ENCODE data around the gene HDHD5.
A peak's percentile ranks its signal among the peaks of the same experiment; 100 is the strongest.

HDHD5 gene

DNA sequence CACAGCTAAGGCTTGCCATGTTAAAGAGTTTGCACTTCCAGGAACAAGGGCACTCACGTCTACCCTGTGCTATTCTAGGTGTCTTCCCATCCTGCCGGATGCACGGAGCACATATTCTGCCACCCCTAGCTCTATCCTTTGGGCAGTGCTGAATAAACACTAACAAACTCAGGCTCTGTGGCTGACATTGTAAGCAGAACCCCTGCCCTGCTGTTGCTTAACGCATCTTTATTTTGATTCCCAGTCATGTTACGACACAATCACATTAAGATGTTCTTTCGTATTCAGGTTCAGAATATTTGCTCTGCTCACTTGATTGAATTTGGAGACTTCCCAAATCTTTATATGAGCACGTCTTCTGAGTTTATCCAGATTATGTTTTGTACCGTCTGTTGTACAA, 3.7 kb upstream of the HDHD5 start (continued):
- TF ChIP-seq ZFP3 (CRISPR knock-in tag; IDR thresholded peaks at IDR 0.05) = no peak
- no peak for TF ChIP-seq CSRNP3 (CRISPR knock-in tag; IDR thresholded peaks at IDR 0.05)
- TF ChIP-seq ESRRG (CRISPR knock-in tag; IDR thresholded peaks at IDR 0.05) = no peak
- TF ChIP-seq ISL1 (CRISPR knock-in tag; IDR thresholded peaks at IDR 0.05) = no peak

DNA sequence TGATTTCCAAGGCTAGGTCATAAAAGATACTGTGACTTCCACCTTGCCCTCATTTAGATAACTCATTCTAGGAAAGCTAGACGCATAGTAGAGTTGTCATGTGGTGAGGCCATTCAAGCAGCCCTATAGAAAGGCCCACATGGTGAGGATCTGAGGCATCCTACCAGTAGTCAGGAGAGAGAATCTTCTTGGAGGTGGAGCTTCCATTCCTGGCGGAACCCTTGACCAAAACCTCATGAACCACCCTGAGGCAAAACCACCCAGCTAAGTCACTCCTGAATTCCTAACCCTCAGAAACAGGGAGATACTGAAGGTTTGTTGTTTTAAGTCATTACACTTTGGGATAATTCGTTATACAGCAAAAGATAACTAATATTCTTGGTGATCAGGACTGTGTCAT, 2.9 kb upstream of the HDHD5 start:
- TF ChIP-seq PPARA (CRISPR knock-in tag; IDR thresholded peaks at IDR 0.05; ENCODE audit: borderline replicate concordance) (no peak), CSDC2 (CRISPR knock-in tag; IDR thresholded peaks at IDR 0.05) (no peak), TCF4 (CRISPR knock-in tag; IDR thresholded peaks at IDR 0.05; ENCODE audit: borderline replicate concordance) (no peak), ZC3H10 (CRISPR knock-in tag; IDR thresholded peaks at IDR 0.05) (no peak), SNAI2 (CRISPR knock-in tag; IDR thresholded peaks at IDR 0.05) (no peak), ZNF8 (CRISPR knock-in tag; IDR thresholded peaks at IDR 0.05) (no peak), ISL1 (CRISPR knock-in tag; IDR thresholded peaks at IDR 0.05) (no peak), ZNF70 (CRISPR knock-in tag; IDR thresholded peaks at IDR 0.05) (no peak), OSR1 (CRISPR knock-in tag; IDR thresholded peaks at IDR 0.05) (no peak), POU6F1 (CRISPR knock-in tag; IDR thresholded peaks at IDR 0.05; ENCODE audit: borderline replicate concordance, low read depth) (no peak), GLIS3 (CRISPR knock-in tag; IDR thresholded peaks at IDR 0.05) (no peak), PATZ1 (CRISPR knock-in tag; IDR thresholded peaks at IDR 0.05; ENCODE audit: borderline replicate concordance) (no peak)
- ATAC-seq = no peak

DNA sequence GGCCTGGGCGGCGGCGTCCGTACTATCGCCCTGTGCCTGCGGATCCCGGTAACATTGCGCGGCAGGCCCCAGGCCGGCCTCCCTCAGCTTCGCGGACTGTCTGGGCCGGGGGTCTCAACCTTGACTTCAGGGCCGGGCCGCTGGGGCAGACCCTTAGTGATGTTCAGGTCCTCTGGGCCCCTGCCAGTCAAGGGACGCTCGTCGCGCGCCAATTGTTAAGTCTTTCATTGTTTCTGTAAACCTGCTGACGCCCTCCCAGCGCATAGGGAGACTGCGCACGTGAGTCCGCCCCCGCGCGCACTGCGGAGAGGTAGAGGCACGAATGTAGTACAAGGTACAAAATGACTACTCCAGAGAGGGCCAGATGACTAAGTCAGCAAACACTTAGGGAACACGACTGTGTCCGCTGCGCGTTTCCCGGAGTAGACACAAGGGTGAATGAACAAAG, 451 bp upstream of the HDHD5 start:
- peak; percentile 56 for ATAC-seq
- TF ChIP-seq SNAI2 (CRISPR knock-in tag; IDR thresholded peaks at IDR 0.05) (no peak), ZNF8 (CRISPR knock-in tag; IDR thresholded peaks at IDR 0.05) (no peak), GLIS3 (CRISPR knock-in tag; IDR thresholded peaks at IDR 0.05) (no peak), ZFP3 (CRISPR knock-in tag; IDR thresholded peaks at IDR 0.05) (no peak), CSRNP3 (CRISPR knock-in tag; IDR thresholded peaks at IDR 0.05) (no peak), PATZ1 (CRISPR knock-in tag; IDR thresholded peaks at IDR 0.05; ENCODE audit: borderline replicate concordance) (no peak), ZNF565 (CRISPR knock-in tag; conservative IDR thresholded peaks at IDR 0.05; ENCODE audit: low read depth) (no peak), RARB (CRISPR knock-in tag; IDR thresholded peaks at IDR 0.05) (no peak)

DNA sequence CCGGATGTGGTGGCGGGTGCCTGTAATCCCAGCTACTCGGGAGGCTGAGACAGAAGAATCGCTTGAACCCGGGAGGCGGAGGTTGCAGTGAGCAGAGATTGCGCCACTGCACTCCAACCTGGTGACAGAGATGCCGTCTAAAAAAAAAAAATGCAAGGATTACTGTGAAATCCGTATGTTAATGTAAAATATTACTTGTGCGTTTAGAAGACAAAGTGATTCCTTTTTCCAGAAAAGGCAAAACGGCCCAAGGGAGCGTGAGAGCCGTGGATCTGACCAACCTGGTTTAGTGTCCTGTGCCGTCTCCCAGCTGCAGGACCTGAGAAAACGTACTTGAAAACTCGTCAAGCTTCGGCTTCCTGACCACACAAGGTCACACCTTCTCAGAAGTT, 905 bp downstream of the HDHD5 start:
- TF ChIP-seq ZNF8 (CRISPR knock-in tag; IDR thresholded peaks at IDR 0.05) (no peak), ZNF70 (CRISPR knock-in tag; IDR thresholded peaks at IDR 0.05) (no peak), PPARA (CRISPR knock-in tag; IDR thresholded peaks at IDR 0.05; ENCODE audit: borderline replicate concordance) (no peak), ZFP3 (CRISPR knock-in tag; IDR thresholded peaks at IDR 0.05) (no peak), TSHZ2 (CRISPR knock-in tag; IDR thresholded peaks at IDR 0.05) (no peak), RARB (CRISPR knock-in tag; IDR thresholded peaks at IDR 0.05) (no peak), ZNF565 (CRISPR knock-in tag; conservative IDR thresholded peaks at IDR 0.05; ENCODE audit: low read depth) (no peak), PATZ1 (CRISPR knock-in tag; IDR thresholded peaks at IDR 0.05; ENCODE audit: borderline replicate concordance) (no peak), CSRNP3 (CRISPR knock-in tag; IDR thresholded peaks at IDR 0.05) (no peak)

More for the DNA sequence above, 905 bp downstream of the HDHD5 start:
- no peak for ATAC-seq
